Measurements from ENCODE around the gene ADCY5.

ADCY5 gene

GRCh38 chr3:123336001-123336400 is 112.9 kb downstream of the ADCY5 start:
- TF ChIP-seq FOXP2 (optimal IDR thresholded peaks at IDR 0.05; ENCODE audit: borderline replicate concordance, extremely low read depth, extremely low read length, insufficient read depth) (no peak), REST (IDR thresholded peaks at IDR 0.05; ENCODE audit: insufficient read depth in 1 of 2, low read depth in 2 of 2, low read length in 2 of 2) (no peak), POLR2AphosphoS5 (IDR thresholded peaks at IDR 0.05; ENCODE audit: low read depth, low read length) (no peak), TAF1 (IDR thresholded peaks at IDR 0.05; ENCODE audit: borderline replicate concordance, insufficient read depth, low read length) (no peak), SIN3A (IDR thresholded peaks at IDR 0.05; ENCODE audit: borderline replicate concordance, insufficient read depth, low read length) (no peak)

GRCh38 chr3:123335007-123335670 is 113.8 kb downstream of the ADCY5 start:
- TF ChIP-seq FOXP2 (optimal IDR thresholded peaks at IDR 0.05; ENCODE audit: borderline replicate concordance, extremely low read depth, extremely low read length, insufficient read depth), result no peak
- TF ChIP-seq SIN3A (IDR thresholded peaks at IDR 0.05; ENCODE audit: borderline replicate concordance, insufficient read depth, low read length), result no peak
- TF ChIP-seq REST (IDR thresholded peaks at IDR 0.05; ENCODE audit: insufficient read depth in 1 of 2, low read depth in 2 of 2, low read length in 2 of 2), result no peak
- no peak for TF ChIP-seq TAF1 (IDR thresholded peaks at IDR 0.05; ENCODE audit: borderline replicate concordance, insufficient read depth, low read length)

GRCh38 chr3:123334056-123334455 is 114.8 kb downstream of the ADCY5 start:
- TF ChIP-seq REST (IDR thresholded peaks at IDR 0.05; ENCODE audit: insufficient read depth in 1 of 2, low read depth in 2 of 2, low read length in 2 of 2) (no peak), FOXP2 (optimal IDR thresholded peaks at IDR 0.05; ENCODE audit: borderline replicate concordance, extremely low read depth, extremely low read length, insufficient read depth) (no peak), POLR2AphosphoS5 (IDR thresholded peaks at IDR 0.05; ENCODE audit: low read depth, low read length) (no peak), TAF1 (IDR thresholded peaks at IDR 0.05; ENCODE audit: borderline replicate concordance, insufficient read depth, low read length) (no peak), SIN3A (IDR thresholded peaks at IDR 0.05; ENCODE audit: borderline replicate concordance, insufficient read depth, low read length) (no peak)

GRCh38 chr3:123333401-123333800 is 115.5 kb downstream of the ADCY5 start:
- TF ChIP-seq TAF1 (IDR thresholded peaks at IDR 0.05; ENCODE audit: borderline replicate concordance, insufficient read depth, low read length), result no peak
- TF ChIP-seq REST (IDR thresholded peaks at IDR 0.05; ENCODE audit: insufficient read depth in 1 of 2, low read depth in 2 of 2, low read length in 2 of 2), result no peak
- TF ChIP-seq POLR2AphosphoS5 (IDR thresholded peaks at IDR 0.05; ENCODE audit: low read depth, low read length), result no peak
- no peak for TF ChIP-seq FOXP2 (optimal IDR thresholded peaks at IDR 0.05; ENCODE audit: borderline replicate concordance, extremely low read depth, extremely low read length, insufficient read depth)
- TF ChIP-seq SIN3A (IDR thresholded peaks at IDR 0.05; ENCODE audit: borderline replicate concordance, insufficient read depth, low read length), result no peak

All from PFSK-1 (cell line).